Gastrocnemius medialis (tissue), 4 donors: ENCODE measurements around the gene CEACAM18.
"Not testable (repeated sequence)": the region's sequence is repeated elsewhere in the genome, so short reads cannot be mapped to it uniquely, and the experiment has no call there.

Experiments used
- POLR2A ChIP-seq, 2 donors: fragments of 450-650 bp; IDR thresholded peaks; one replicate each; pipeline ENCODE4 v1.6.1; 2017; ENCODE audit warnings: antibody characterized with exemption in 2 of 2, mild to moderate bottlenecking in 2 of 2, moderate library complexity in 2 of 2
- TF ChIP-seq, protein P1 (sequence below), 5 experiments: fragments of 450-650 bp in 3 of 5; fragments of 200-600 bp in 2 of 5; sonication (generic) in 2 of 5; IDR thresholded peaks in 4 of 5; conservative IDR thresholded peaks in 1 of 5; 1 replicate in 4 of 5; 2 replicates in 1 of 5; pipeline ENCODE4 v1.5.1; 2016 to 2019; ENCODE audit warnings: antibody characterized with exemption in 5 of 5, mild to moderate bottlenecking in 3 of 5, moderate library complexity in 3 of 5

DNA sequence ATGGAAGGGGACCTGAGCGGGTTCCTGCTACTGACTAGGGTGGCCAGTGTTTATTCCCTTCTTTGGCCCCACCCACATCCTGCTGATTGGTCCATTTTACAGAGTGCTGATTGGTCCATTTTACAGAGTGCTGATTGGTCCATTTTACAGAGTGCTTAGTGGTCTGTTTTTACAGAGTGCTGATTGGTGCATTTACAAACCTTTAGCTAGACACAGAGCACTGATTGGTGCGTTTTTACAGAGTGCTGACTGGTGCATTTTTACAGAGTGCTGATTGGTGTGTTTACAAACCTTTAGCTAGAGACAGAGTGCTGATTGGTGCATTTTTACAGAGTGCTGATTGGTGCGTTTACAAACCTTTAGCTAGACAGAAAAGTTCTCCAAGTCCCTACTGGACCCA is 30.8 kb upstream of the CEACAM18 start:
- TF ChIP-seq, protein P1, sequence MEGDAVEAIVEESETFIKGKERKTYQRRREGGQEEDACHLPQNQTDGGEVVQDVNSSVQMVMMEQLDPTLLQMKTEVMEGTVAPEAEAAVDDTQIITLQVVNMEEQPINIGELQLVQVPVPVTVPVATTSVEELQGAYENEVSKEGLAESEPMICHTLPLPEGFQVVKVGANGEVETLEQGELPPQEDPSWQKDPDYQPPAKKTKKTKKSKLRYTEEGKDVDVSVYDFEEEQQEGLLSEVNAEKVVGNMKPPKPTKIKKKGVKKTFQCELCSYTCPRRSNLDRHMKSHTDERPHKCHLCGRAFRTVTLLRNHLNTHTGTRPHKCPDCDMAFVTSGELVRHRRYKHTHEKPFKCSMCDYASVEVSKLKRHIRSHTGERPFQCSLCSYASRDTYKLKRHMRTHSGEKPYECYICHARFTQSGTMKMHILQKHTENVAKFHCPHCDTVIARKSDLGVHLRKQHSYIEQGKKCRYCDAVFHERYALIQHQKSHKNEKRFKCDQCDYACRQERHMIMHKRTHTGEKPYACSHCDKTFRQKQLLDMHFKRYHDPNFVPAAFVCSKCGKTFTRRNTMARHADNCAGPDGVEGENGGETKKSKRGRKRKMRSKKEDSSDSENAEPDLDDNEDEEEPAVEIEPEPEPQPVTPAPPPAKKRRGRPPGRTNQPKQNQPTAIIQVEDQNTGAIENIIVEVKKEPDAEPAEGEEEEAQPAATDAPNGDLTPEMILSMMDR (IDR thresholded peaks at IDR 0.05 in 4 of 5, conservative IDR thresholded peaks at IDR 0.05 in 1 of 5), result not testable (repeated sequence)
- not testable (repeated sequence) for TF ChIP-seq POLR2A (IDR thresholded peaks at IDR 0.05)
